A673 (cell line): ENCODE measurements around the gene ST7L. TPM values are rescaled to one million over a fixed set of nuclear protein-coding genes. Genes with fewer than 3 reads are reported as not detected.

Source experiments
- BruUV-seq: library from RNA; stranded (reverse); fragments of 400-500 nt; replicated peaks from 2 replicates; lab custom pipeline; 2021; lab: Mats Ljungman, UMichigan
- CTCF ChIA-PET: fragments of 300-600 bp; sonication (Branson Sonifier 250); formaldehyde crosslinking; loops from one replicate; lab custom pipeline; 2022; ENCODE audit warnings: antibody characterized with exemption; lab: Charles Lee
- POLR2A ChIA-PET: fragments of 300-600 bp; sonication (Branson Sonifier 250); formaldehyde crosslinking; loops from one replicate; lab custom pipeline; 2022; ENCODE audit warnings: antibody characterized with exemption; ENCODE audit not compliant: low non-redundant PET; lab: Charles Lee
- DNase-seq: peaks from one replicate; pipeline ENCODE4 v3.0.0-alpha.2; 2015; ENCODE audit warnings: low spot score
- H3K27ac ChIP-seq: fragments of 200-600 bp; sonication (generic); 2 replicates; pipeline ENCODE4 v1.5.1; 2016; ENCODE audit warnings: mixed run types, low read depth, mild to moderate bottlenecking, mixed read lengths, antibody characterized with exemption, low read length; ENCODE audit not compliant: poor library complexity, severe bottlenecking
- H3K27me3 ChIP-seq: fragments of 200-600 bp; sonication (generic); replicated peaks from 2 replicates; pipeline ENCODE4 v1.6.1; 2017; ENCODE audit warnings: mixed run types, low read depth, mild to moderate bottlenecking, mixed read lengths, antibody characterized with exemption, low read length; ENCODE audit not compliant: insufficient read depth, poor library complexity
- H3K36me3 ChIP-seq: fragments of 200-600 bp; sonication (generic); 2 replicates; pipeline ENCODE4 v1.6.1; 2016; ENCODE audit warnings: mixed run types, mild to moderate bottlenecking, mixed read lengths, antibody characterized with exemption, low read length; ENCODE audit not compliant: insufficient read depth, poor library complexity, severe bottlenecking
- H3K4me1 ChIP-seq: fragments of 200-600 bp; sonication (generic); 2 replicates; pipeline ENCODE4 v1.6.1; 2017; ENCODE audit warnings: mixed run types, mild to moderate bottlenecking, mixed read lengths, antibody characterized with exemption, low read length; ENCODE audit not compliant: insufficient read depth, poor library complexity, severe bottlenecking
- H3K4me3 ChIP-seq: fragments of 200-600 bp; sonication (generic); 2 replicates; pipeline ENCODE4 v1.5.1; 2016; ENCODE audit warnings: low read depth, mixed run types, mild to moderate bottlenecking, mixed read lengths, low read length; ENCODE audit not compliant: poor library complexity, severe bottlenecking
- H3K9me3 ChIP-seq: fragments of 200-600 bp; sonication (generic); 2 replicates; pipeline ENCODE4 v1.6.1; 2016; ENCODE audit warnings: mixed run types, low read depth, mild to moderate bottlenecking, mixed read lengths, antibody characterized with exemption, low read length; ENCODE audit not compliant: poor library complexity, severe bottlenecking
- EZH2 ChIP-seq: fragments of 200-600 bp; sonication (generic); IDR thresholded peaks from 2 replicates; pipeline ENCODE4 v1.6.1; 2017; ENCODE audit warnings: borderline replicate concordance, low read depth, mild to moderate bottlenecking, mixed read lengths, antibody characterized with exemption, low read length; ENCODE audit not compliant: poor library complexity, severe bottlenecking
- intact Hi-C: fragments of 100-400 bp; cut with micrococcal nuclease; formaldehyde crosslinking; loops from one replicate; pipeline ENCODE4 v1.10.0; 2022; ENCODE audit not compliant: unreplicated experiment
- total RNA-seq: library from RNA; stranded (reverse); gene quantifications from 2 replicates; pipeline ENCODE4 v1.2.3, GENCODE V29; 2021
- TF ChIP-seq, protein P1 (sequence below): fragments of 300-800, 200-600 bp; sonication (generic); conservative IDR thresholded peaks from 2 replicates; pipeline ENCODE4 v1.5.1; 2017; ENCODE audit warnings: low read depth, mild to moderate bottlenecking, antibody characterized with exemption, low read length, moderate library complexity, mixed read lengths

Gene ST7L
- total RNA-seq, 1 experiment from 2014 or later: 29.6 TPM

DNA sequence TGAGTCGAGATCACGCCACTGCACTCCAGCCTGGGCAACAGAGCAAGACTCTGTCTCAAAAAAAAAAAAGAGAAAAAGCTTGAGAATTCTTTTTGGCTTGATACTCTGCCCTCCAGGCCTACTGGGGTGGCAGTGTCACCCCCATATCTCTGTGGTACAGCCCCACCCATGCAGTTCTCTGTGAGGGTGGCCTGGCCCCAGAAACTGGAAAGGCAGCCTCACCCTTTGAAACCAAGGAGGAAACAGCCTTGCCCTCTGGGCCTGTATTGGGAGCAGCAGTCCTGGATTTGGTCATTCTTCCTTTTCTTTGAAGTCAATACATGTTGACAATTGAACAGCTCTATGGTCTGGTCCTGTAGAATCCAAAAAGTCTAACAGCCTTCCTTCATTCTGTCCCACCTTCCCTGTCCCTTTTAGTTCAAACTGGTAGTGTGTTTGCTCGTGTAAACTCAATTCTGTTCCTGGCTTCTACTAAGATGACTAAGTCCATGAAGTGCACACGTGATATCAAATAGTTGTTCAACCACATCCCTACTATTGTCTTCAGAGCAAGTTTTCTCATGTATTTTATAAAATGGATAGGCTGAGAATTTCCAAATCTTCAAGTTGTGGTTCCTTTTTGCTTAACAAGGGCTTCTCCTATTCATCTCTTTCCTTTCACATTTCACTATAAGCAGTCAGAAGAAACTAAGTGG, 13.2 kb downstream of the ST7L start:
- H3K27me3 ChIP-seq: no peaks in the 10 kb centered on the region
- intact Hi-C loops: no loop called here
- H3K4me1 ChIP-seq: no peaks in the 10 kb centered on the region
- POLR2A ChIA-PET: no interaction called here
- CTCF ChIA-PET: interaction anchor here (0.7 kb wide), 1 partner anchor 349 kb away, joined by 4 read pairs; no protein-coding TSS in a partner anchor
- H3K4me3 ChIP-seq: no peak overlapping the region
- H3K27ac ChIP-seq: no peak overlapping the region
- BruUV-seq: no TSS peak
- peaks cover 47% of the 10 kb centered on the region for H3K36me3 ChIP-seq
- no peaks in the 10 kb centered on the region for H3K9me3 ChIP-seq
- no peak for TF ChIP-seq EZH2
- TF ChIP-seq, protein P1, sequence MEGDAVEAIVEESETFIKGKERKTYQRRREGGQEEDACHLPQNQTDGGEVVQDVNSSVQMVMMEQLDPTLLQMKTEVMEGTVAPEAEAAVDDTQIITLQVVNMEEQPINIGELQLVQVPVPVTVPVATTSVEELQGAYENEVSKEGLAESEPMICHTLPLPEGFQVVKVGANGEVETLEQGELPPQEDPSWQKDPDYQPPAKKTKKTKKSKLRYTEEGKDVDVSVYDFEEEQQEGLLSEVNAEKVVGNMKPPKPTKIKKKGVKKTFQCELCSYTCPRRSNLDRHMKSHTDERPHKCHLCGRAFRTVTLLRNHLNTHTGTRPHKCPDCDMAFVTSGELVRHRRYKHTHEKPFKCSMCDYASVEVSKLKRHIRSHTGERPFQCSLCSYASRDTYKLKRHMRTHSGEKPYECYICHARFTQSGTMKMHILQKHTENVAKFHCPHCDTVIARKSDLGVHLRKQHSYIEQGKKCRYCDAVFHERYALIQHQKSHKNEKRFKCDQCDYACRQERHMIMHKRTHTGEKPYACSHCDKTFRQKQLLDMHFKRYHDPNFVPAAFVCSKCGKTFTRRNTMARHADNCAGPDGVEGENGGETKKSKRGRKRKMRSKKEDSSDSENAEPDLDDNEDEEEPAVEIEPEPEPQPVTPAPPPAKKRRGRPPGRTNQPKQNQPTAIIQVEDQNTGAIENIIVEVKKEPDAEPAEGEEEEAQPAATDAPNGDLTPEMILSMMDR: no peak
- no peak for DNase-seq

DNA sequence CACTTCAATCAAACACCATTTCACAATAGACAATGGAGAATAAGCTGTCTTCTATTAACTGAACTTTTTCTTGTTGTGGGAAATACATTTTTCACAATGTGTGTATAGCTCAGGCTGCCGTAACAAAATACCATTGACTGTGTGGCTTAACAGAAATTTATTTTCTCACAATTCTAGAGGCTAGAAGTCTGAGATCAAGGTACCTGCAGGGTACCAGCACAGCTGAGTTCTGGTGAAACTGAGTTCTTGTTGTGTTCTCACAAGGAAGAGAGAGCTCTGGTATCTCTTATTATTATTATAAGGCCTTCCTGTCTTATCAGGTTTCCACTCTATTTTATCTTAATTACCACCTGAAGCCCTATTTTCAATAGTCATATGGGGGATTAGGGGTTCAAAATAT, 15.4 kb downstream of the ST7L start:
- intact Hi-C loops: no loop called here
- BruUV-seq: no TSS peak
- CTCF ChIA-PET: no interaction called here
- DNase-seq: no peak
- POLR2A ChIA-PET: no interaction called here
- Histone ChIP-seq H3K4me3 (no peak overlapping the region), H3K9me3 (no peaks in the 10 kb centered on the region), H3K36me3 (peaks cover 36% of the 10 kb centered on the region), H3K27me3 (no peaks in the 10 kb centered on the region), H3K4me1 (no peaks in the 10 kb centered on the region), H3K27ac (no peak overlapping the region)
- no peak for TF ChIP-seq EZH2
- TF ChIP-seq, protein P1: no peak

DNA sequence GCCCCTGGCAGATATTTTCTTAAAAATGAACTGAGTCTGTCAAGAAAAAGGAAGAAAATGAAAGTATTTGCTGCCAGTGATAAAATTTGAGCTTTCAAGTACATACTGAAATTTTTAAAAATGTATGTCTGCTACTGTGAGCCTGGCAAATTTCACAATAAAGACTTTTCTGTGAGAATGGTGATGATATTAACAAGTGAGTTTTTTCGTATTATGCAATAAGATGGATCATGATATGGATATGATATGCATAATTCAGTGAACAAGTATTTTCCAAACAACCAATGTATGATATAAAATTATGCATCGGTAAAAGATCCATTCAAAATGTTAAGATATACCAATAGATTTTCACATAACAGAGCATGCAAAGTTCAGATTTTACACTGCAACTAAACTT, 15.9 kb downstream of the ST7L start:
- peaks cover 34% of the 10 kb centered on the region for H3K36me3 ChIP-seq
- CTCF ChIA-PET: no interaction called here

More for the DNA sequence above, 15.9 kb downstream of the ST7L start:
- H3K27me3 ChIP-seq: no peaks in the 10 kb centered on the region
- no peak for DNase-seq
- no peaks in the 10 kb centered on the region for H3K9me3 ChIP-seq
- no peak overlapping the region for H3K4me3 ChIP-seq
- POLR2A ChIA-PET: no interaction called here
- TF ChIP-seq, protein P1: no peak
- TF ChIP-seq EZH2: no peak
- no peaks in the 10 kb centered on the region for H3K4me1 ChIP-seq
- BruUV-seq: no TSS peak
- no peak overlapping the region for H3K27ac ChIP-seq
- intact Hi-C loops: no loop called here
